ENCODE results near the gene GREM1.

Gene GREM1

GRCh38 chr15:32698773-32699390, 18.9 kb upstream of the GREM1 start:
- no peak for DNase-seq

GRCh38 chr15:32700501-32701150, 17.2 kb upstream of the GREM1 start:
- DNase-seq: no peak

- no peak for DNase-seq
Observed at GRCh38 chr15:32701863-32702262, 15.9 kb upstream of the GREM1 start.

DNA sequence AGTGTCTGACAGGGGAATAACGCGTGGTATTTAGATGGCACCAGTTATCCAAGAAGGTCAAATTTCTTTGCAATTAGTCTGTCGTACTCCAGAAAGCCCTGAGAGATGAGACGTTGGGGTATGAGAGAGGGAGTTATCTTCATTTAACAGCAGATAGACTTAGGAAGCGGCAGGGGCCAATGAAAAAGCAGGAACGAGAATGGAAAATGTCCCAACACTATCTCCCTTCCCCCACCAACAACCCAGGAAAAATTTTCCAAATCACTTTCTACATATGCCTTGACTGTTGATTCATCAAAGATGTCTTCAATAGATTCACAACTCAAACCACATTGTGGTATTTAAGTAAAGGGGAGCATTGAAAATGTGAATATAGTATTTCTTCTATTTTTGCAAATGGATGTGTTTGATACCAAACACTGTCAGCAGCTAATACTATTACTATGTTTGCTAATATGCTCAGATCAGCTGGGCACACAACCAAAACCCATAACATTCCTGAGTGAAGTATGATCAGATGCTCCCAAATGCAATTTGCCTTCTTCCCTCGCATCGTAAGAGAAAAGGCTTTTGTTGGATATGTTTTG, 13.3 kb upstream of the GREM1 start:
- DNase-seq: no peak

DNA sequence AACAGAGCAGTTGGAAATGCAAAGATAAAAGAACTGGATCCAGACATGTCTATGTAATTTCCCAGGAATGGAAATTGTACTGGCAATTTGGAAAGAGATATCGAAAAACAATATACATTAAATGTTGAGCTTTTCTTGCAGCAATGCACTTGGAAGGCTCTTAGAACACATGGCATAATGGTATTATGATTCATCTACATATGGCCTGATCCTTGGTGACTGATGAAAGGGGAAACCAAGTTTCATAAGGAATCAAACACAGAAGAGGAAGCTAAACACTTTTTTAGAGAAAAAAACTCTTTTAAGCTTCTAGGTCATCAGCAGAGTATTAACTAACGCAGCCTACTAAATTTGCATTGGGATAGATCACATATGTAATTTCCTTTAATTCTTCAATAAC, 12.4 kb upstream of the GREM1 start:
- no peak for DNase-seq

GRCh38 chr15:32706704-32707103, 11.1 kb upstream of the GREM1 start:
- no peak for DNase-seq

- DNase-seq: no peak
Observed at GRCh38 chr15:32707436-32707835, 10.4 kb upstream of the GREM1 start.

DNA sequence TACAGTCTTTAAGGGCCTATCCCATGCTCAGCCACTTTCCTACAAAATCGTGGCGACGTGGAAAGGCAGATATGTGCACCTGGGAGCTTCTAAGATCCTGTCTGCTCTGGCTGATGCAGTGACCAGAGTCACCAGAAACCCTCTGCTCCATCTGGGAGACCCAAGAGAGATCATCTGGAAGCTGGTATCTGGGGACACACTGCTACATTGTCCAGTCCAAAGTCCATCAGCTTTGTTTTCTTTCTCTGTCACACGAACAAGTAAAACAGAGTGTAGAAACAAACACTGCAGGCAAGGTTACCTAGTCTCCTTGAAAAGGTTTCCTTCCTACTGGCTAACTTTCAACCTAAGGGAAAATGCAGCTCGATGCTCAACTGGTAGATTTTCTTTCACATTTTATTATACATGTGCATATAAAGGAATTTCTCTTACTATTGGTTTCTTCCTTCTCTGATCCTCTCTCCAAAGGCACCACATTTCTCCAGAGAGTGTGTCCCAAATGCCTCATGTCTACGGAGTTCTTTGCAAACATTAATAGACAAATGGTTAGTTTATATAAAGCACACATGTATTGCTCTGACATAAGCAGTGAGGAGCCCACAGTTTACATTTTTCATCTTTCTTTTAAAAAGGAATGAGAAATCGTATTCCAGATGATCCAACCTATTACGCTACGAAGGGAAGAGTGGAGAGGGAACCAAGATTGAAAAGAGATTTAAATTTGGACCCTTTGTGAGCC, 8.3 kb upstream of the GREM1 start:
- no peak for DNase-seq

DNA sequence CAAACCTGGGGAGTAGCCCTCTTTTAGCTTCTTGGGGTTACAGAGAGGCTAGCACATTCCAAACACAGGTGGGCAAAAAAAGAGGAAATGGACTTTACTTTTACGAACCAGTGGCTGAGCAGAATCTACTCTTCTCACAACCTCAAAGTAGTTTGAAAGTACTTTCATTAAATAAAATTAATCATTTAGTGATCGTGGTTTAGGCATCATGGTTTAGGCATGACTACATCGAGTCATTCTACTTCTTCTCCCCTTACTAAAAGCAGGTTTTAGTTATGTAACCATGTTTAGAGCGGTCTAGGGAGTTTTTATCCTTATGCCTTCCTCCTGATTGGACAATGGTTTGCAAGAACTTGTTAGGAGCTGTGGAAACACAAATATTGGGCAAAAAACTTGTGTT, 2.5 kb upstream of the GREM1 start:
- no peak for DNase-seq

DNA sequence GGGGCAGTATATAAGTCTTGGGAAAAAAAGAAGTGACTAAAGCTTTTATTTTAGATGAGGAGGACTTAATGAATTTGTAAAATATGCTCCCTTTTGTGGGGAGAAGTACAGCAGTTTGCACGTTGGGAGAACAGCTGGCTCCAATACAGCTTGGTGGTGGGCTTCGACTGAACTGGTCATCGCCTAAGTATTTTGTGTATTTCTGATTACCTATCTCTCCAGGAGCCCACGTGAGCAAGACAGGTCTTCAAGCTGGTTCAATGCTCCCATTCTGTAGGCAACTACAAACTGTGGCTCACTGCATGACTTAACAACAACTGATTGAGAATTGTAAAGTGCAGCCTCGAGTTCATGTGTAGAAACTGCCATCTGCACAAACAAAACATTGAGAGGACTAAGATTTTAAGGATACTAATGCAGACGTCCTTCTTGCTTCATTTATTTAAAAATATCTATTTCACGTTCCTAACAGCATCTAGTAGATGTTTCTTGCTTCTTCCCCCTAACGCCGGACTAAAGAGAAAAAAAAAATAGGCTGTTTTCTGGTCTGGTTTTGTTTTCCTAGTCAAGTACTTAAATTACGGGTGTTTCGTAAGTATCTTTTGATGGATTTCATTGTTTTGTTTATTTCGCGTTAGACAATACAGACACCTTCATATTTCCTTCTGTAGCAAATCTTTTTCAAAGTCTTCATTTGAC, 1.4 kb upstream of the GREM1 start:
- DNase-seq: no peak

GRCh38 chr15:32716915-32717425, 834 bp upstream of the GREM1 start:
- no peak for DNase-seq

DNA sequence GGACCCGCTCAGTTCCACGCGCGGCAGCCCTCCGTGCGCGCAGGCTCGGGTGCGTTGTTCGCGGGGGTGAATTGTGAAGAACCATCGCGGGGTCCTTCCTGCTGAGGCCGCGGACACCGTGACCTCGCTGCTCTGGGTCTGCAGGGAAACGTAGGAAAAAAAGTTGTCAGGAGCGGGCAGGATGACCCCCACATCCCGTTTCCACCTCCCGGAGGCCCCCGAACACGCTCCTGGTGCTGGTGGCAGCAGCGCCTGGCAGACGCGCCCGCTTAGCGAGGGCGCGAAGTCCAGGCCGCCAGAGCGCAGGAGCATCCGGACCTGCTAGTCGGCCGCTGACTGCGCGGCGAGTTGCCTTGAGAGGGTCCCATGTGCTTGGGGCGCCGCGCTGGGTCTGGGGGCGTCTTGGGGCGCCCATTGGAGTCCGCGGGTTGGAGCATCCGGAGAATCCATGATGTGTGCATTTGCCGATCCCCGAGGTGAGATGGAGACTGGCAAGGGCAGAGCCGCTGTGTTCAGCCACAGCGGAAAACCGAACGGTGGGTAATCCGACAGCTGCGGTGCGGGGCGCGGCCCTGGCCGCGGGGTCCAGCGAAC, 520 bp downstream of the GREM1 start:
- DNase-seq: no peak

GRCh38 chr15:32718821-32719716, 1.3 kb downstream of the GREM1 start:
- DNase-seq: no peak

- no peak for DNase-seq
Observed at GRCh38 chr15:32721596-32721995, 3.8 kb downstream of the GREM1 start.

GRCh38 chr15:32722136-32722535, 4.3 kb downstream of the GREM1 start:
- no peak for DNase-seq

GRCh38 chr15:32723171-32723948, 5.6 kb downstream of the GREM1 start:
- no peak for DNase-seq

DNA sequence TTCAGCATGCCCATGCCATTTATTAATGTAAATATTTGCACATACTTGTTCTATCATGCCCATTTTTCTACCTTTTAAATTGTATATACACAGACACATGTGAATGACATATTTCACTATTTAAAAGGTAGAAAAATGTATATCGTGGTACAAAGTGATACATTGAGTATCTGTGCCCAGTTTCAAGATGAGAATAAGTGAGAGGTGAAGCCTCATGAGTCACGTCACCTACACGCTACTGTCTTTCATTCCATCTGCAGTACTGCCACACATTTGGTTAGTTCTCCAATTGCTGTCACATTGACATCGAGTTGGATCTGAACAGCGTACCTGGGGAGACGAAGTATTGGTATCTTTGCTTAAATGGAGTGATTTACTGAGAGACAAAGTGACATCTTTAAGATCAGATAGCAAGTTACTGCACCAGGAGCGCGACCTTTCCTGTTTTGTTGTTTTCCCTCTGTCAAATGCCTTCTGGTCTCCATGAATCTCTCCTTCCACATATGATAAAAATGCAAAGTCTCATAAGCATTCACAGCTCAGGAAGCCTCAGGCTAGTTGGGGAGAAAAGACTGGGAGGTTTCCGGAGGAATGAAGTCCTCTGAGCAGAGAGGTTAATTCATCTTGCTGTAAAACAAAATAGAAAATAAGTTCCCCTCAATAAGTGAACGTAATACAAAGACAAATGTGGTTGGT, 12.0 kb downstream of the GREM1 start:
- no peak for DNase-seq

DNA sequence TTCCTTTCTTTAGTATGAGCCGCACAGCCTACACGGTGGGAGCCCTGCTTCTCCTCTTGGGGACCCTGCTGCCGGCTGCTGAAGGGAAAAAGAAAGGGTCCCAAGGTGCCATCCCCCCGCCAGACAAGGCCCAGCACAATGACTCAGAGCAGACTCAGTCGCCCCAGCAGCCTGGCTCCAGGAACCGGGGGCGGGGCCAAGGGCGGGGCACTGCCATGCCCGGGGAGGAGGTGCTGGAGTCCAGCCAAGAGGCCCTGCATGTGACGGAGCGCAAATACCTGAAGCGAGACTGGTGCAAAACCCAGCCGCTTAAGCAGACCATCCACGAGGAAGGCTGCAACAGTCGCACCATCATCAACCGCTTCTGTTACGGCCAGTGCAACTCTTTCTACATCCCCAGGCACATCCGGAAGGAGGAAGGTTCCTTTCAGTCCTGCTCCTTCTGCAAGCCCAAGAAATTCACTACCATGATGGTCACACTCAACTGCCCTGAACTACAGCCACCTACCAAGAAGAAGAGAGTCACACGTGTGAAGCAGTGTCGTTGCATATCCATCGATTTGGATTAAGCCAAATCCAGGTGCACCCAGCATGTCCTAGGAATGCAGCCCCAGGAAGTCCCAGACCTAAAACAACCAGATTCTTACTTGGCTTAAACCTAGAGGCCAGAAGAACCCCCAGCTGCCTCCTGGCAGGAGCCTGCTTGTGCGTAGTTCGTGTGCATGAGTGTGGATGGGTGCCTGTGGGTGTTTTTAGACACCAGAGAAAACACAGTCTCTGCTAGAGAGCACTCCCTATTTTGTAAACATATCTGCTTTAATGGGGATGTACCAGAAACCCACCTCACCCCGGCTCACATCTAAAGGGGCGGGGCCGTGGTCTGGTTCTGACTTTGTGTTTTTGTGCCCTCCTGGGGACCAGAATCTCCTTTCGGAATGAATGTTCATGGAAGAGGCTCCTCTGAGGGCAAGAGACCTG, 13.2 kb downstream of the GREM1 start:
- no peak for DNase-seq

Measured in NCI-H2227 treated with DMSO at 0.1 percent for 48 hours (cell line).